HG03175 (cell line): Measurements from ENCODE around the gene PEX11B.
"Not testable (repeated sequence)": the region's sequence is repeated elsewhere in the genome, so short reads cannot be mapped to it uniquely, and the experiment has no call there.

Experiments
- ATAC-seq: cut with Tn5 transposase; IDR thresholded peaks from one replicate; pipeline ENCODE4 v1.9.1; 2021; ENCODE audit warnings: mild to moderate bottlenecking, moderate library complexity; ENCODE audit not compliant: unreplicated experiment

PEX11B gene

GRCh38 chr1:145953861-145954260 is 35.3 kb upstream of the PEX11B start:
- no peak for ATAC-seq

- ATAC-seq: no peak
These were observed 34.4 kb upstream of the PEX11B start for GRCh38 chr1:145952903-145953302.

DNA sequence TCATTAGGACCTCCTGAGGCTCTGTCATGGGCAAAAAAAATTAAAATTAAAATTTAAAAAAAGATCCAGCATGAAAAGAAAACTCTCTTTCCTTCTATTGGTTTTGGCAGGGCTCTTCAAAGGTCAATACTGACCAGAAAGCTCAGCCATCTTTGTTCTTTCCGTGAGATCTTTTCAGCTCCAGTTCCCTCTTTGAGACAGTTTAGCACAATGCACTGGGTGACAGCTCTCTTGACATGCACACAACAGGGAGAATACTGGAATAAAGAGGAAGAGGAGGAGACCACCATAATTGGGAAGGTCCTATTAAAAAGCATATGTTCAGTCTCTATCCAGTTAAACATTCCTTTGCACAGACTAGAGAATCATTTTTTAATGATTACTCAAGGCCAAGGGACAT is 33.0 kb upstream of the PEX11B start:
- no peak for ATAC-seq

GRCh38 chr1:145949219-145949618 is 30.7 kb upstream of the PEX11B start:
- no peak for ATAC-seq

DNA sequence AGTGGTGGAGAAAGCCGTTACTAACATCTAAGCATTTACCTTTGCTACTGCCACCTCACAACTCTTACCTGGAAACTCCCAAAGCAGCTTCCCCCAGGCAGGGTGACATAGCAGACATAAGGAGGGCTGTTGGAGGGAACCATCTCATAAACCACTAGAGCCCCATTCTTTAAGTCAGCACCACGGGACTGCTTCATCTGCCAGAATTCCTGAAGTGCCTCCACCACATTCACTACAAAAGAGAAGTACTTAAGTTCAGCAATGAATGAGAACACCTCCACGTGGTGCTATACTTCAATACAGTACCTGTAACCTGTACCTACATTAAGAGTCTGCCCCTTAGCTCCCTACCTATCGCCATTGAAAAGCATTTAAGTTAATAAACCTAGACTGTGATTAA is 29.0 kb upstream of the PEX11B start:
- no peak for ATAC-seq

GRCh38 chr1:145946477-145946986 is 28.0 kb upstream of the PEX11B start:
- ATAC-seq: no peak

- no peak for ATAC-seq
These were observed 26.0 kb upstream of the PEX11B start for GRCh38 chr1:145944532-145944931.

DNA sequence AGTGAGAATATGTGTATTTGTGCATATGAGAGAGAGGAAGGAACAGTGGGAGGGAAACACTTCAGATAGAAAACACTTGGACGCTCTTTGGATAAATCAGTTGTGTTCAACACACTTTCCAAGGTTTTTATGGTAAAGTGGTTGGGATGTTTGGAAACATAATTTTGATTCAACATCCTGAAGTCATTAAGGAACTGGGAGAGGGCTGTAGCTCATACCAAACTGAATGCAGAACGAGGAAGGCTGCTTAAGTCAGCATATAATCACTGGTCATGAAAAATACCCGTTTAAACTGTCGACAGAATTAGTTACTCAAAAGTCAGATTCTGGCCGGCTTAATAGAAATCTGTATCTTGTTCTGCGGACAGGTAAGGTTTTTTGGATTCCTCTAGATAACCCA is 24.4 kb upstream of the PEX11B start:
- no peak for ATAC-seq

GRCh38 chr1:145942405-145942804 is 23.9 kb upstream of the PEX11B start:
- no peak for ATAC-seq

- no peak for ATAC-seq
These were observed 18.9 kb upstream of the PEX11B start for GRCh38 chr1:145937436-145937835.

DNA sequence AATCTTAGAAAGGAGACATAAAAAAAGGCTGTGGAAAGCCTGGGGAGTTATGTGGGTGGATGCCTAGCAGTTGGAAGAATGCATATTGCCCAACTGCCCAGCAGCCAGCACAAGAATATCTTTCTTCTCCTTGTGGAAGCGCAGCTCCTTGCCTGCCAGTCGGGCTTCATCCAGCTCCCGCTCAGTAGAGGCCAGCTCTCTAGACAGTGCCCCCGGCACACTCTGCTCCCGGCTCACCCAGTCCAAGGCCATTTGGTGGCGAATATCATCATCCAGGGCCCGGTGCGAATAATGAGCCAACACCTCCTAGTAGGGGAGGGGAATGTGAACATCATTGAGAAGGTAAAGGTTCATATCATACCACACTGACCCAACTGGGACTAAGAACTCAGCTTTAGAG is 17.7 kb upstream of the PEX11B start:
- no peak for ATAC-seq

DNA sequence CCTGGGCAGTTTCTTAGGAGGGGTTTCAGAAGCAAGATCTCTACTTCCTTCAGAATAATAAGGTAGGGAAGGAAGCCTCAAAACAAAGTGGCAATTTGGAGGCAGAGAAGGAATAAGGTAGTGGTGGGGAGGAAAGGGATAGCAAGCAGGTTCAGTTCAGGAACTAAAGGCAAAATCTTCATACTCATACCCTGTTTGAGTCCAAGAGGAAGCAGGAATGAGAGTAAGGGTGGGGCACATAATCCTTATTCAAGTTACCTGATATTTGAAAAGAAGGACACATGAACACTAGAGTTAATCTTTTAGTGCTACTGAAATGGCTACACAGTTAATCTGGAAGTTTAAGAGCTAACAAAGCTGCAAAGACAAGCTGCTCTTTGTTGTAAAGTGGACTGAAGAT is 17.2 kb upstream of the PEX11B start:
- no peak for ATAC-seq

DNA sequence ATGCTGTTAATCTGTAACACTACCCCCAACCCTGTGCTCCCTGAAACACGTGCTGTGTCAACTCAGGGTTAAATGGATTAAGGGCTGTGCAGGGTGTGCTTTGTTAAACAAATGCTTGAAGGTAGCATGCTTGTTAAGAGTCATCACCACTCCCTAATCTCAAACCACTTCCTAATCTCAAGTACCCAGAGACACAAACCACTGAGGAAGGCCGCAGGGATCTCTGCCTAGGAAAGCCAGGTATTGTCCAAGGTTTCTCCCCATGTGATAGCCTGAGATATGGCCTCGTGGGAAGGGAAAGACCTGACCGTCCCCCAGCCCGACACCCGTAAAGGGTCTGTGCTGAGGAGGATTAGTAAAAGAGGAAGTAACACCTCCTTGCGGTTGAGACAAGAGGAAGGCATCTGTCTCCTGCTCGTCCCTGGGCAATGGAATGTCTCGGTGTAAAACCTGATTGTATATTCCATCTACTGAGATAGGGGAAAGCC is 14.0 kb upstream of the PEX11B start:
- ATAC-seq: not testable (repeated sequence)

DNA sequence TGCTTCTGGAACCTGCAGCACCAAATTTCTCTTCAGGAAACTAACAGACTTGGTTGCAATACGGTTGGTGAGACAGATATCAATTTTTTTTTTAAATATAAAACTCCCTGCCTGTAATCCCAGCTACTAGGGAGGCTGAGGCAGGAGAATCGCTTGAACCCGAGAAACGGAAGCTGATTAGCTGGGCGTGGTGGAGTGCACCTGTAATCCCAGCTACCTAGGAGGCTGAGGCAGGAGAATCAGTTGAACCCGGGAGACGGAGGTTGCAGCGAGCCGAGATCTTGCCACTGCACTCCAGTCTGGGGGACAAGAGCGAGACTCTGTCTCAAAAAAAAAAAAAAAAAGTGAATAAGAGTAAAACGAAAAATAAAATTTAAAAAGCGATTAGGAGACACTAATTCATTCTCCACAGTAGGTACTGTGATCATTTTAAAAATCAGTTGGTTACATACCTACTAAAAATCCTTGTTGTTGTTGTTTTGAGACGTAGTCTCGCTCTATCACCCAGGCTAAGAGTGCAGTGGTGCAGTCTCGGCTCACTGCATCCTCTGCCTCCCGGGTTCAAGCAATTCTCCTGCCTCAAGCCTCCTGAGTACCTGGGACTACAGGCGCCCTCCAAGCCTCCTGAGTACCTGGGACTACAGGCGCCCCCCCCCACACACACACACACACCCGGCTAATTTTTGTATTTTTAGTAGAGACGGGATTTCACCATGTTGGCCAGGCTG is 9.6 kb upstream of the PEX11B start:
- no peak for ATAC-seq

- peak; percentile 93 for ATAC-seq
These were observed 8.8 kb upstream of the PEX11B start, which contains the start of gene RBM8A for GRCh38 chr1:145927063-145927886. Gene RBM8A, minus strand, starts transcription at chr1:145927484. Its CDS starts 58 bp downstream, at chr1:145927426.

DNA sequence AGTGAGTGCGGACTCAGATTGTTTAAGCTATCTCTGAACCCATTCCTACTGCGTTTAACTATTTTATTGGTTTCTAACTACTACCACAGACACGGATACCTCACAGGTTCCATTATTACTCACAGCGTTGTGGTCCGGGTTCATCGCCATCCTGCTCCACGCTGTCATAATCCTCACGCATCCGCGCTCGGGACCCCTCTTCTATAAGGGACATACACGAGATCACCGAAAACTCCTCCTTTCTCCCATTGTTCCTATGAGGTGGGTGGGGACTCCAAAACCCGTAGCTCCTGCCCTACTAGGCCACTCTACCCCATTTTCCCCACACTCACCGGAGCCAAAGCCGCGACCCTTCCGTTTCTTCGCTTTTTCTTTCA is 8.2 kb upstream of the PEX11B start:
- ATAC-seq: peak; percentile 7

- ATAC-seq: no peak
These were observed 3.7 kb upstream of the PEX11B start for GRCh38 chr1:145922266-145922665.

GRCh38 chr1:145920297-145920696 is 1.8 kb upstream of the PEX11B start:
- ATAC-seq: not testable (repeated sequence)

GRCh38 chr1:145918992-145919939 is 749 bp upstream of the PEX11B start:
- ATAC-seq: peak; percentile 89

GRCh38 chr1:145917595-145917994 is 922 bp downstream of the PEX11B start:
- ATAC-seq: no peak

- ATAC-seq: no peak
These were observed 1.8 kb downstream of the PEX11B start for GRCh38 chr1:145916745-145917144.
